Measurements from ENCODE around the gene BCL2. TPM values are rescaled to one million over a fixed set of nuclear protein-coding genes. Genes with fewer than 3 reads are reported as not detected.

Gene BCL2
- total and polyA plus RNA-seq, 9 of the 15 experiments (the other 6 are each of a cell fraction or from before 2014, with no cell fraction given): 0.10 to 1.1 (median 0.65) TPM

DNA sequence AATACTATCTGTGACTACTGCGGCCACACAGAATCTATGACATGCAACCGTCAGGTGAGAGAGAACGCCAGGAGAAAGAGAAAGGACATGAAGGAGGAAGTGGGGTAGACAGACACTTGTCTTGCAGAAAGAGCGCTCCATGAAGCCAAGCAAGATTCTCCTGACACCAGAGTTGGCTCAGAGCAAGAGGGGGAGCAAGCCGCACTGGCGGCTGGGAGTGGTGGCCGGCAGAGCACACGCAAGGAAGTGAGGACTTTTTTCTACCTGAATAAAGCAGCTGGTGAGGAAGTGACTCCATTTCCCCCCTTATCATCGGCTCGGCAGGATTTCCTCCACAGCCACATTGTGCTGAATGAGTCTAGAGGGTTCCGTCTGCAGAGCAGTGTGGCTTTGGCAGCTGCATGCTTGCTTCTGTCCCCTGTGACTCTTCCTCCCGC lies 181.6 kb downstream of the BCL2 start (continued):
- TF ChIP-seq, protein P1, sequence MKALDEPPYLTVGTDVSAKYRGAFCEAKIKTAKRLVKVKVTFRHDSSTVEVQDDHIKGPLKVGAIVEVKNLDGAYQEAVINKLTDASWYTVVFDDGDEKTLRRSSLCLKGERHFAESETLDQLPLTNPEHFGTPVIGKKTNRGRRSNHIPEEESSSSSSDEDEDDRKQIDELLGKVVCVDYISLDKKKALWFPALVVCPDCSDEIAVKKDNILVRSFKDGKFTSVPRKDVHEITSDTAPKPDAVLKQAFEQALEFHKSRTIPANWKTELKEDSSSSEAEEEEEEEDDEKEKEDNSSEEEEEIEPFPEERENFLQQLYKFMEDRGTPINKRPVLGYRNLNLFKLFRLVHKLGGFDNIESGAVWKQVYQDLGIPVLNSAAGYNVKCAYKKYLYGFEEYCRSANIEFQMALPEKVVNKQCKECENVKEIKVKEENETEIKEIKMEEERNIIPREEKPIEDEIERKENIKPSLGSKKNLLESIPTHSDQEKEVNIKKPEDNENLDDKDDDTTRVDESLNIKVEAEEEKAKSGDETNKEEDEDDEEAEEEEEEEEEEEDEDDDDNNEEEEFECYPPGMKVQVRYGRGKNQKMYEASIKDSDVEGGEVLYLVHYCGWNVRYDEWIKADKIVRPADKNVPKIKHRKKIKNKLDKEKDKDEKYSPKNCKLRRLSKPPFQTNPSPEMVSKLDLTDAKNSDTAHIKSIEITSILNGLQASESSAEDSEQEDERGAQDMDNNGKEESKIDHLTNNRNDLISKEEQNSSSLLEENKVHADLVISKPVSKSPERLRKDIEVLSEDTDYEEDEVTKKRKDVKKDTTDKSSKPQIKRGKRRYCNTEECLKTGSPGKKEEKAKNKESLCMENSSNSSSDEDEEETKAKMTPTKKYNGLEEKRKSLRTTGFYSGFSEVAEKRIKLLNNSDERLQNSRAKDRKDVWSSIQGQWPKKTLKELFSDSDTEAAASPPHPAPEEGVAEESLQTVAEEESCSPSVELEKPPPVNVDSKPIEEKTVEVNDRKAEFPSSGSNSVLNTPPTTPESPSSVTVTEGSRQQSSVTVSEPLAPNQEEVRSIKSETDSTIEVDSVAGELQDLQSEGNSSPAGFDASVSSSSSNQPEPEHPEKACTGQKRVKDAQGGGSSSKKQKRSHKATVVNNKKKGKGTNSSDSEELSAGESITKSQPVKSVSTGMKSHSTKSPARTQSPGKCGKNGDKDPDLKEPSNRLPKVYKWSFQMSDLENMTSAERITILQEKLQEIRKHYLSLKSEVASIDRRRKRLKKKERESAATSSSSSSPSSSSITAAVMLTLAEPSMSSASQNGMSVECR (CRISPR knock-in tag; IDR thresholded peaks at IDR 0.05): no peak
- TF ChIP-seq PRPF4 (IDR thresholded peaks at IDR 0.05; ENCODE audit: insufficient read depth, low read depth, low read length, poor library complexity, severe bottlenecking) (no peak), POU5F1 (IDR thresholded peaks at IDR 0.05; ENCODE audit: borderline replicate concordance, low read depth, low read length, partially characterized antibody) (no peak)

DNA sequence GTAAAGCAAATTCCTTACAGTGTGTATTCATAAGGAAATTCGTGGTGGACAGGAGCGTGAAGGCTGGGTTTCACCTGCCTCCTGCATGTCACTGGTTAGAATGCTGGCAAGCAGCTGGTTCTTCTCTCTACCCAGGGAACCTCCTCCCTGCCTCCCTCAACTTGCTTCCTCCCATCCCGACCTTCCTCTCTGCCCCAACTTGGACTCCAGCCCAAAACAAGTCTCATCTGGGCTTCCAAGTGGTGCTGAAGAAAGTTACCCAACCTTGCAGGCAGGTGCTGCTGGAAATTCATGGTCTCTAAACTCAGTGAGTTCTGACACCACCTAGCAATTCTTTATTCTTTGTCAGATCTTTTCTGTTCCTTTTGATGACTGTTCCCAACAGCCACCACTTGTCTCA lies 184.5 kb downstream of the BCL2 start:
- Histone ChIP-seq H4K20me1 (replicated peaks; ENCODE audit: control insufficient read depth, insufficient read depth, low read length) (no peaks in the 10 kb centered on the region), H3K4me3 (no peak overlapping the region), H3K27me3 (ENCODE audit: control insufficient read depth in 2 of 2, insufficient read depth in 2 of 2, low read length in 2 of 2) (peaks cover 0 to 17% of the 10 kb centered on the region in 2 experiments; a peak in 1 of 5 replicates), H3K9me1 (ENCODE audit: control insufficient read depth, insufficient read depth, low read length) (no peaks in the 10 kb centered on the region), H3K9ac (ENCODE audit: insufficient read depth in 1 of 2, low read depth in 2 of 2, low read length in 2 of 2) (no peak overlapping the region), H3K4me1 (replicated peaks in 1 of 2; ENCODE audit: control insufficient read depth in 2 of 2, insufficient read depth in 2 of 2, low read length in 2 of 2) (no peaks in the 10 kb centered on the region), H2AFZ (ENCODE audit: low read depth, low read length) (no peak overlapping the region), H3K9me3 (replicated peaks; ENCODE audit: control insufficient read depth, insufficient read depth, low read depth, low read length) (no peaks in the 10 kb centered on the region), H3K36me3 (ENCODE audit: control insufficient read depth, insufficient read depth, low read length) (no peaks in the 10 kb centered on the region), H3K79me2 (ENCODE audit: control insufficient read depth, insufficient read depth, low read length) (no peaks in the 10 kb centered on the region), H3K4me2 (ENCODE audit: insufficient read depth, low read length) (no peak overlapping the region), H3K27ac (ENCODE audit: extremely low read depth, low read depth, low read length) (no peak overlapping the region)
- BruUV-seq (replicated peaks): no TSS peak
- no peak for ATAC-seq
- ChIA-PET CTCF (ENCODE audit: low intra/inter-chr PET ratio) (no interaction called here), POLR2A (no interaction called here)
- no peak for TF ChIP-seq PHTF2 (CRISPR knock-in tag; IDR thresholded peaks at IDR 0.05)
- no peak for TF ChIP-seq ZNF507 (tag; conservative IDR thresholded peaks at IDR 0.05)
- TF ChIP-seq RBM14 (IDR thresholded peaks at IDR 0.05; ENCODE audit: borderline replicate concordance, insufficient read depth, low read depth, low read length): no peak
- TF ChIP-seq MXI1 (IDR thresholded peaks at IDR 0.05; ENCODE audit: low read depth, low read length): no peak
- TF ChIP-seq GATAD2B (IDR thresholded peaks at IDR 0.05; ENCODE audit: borderline replicate concordance): no peak
- TF ChIP-seq, protein P2, sequence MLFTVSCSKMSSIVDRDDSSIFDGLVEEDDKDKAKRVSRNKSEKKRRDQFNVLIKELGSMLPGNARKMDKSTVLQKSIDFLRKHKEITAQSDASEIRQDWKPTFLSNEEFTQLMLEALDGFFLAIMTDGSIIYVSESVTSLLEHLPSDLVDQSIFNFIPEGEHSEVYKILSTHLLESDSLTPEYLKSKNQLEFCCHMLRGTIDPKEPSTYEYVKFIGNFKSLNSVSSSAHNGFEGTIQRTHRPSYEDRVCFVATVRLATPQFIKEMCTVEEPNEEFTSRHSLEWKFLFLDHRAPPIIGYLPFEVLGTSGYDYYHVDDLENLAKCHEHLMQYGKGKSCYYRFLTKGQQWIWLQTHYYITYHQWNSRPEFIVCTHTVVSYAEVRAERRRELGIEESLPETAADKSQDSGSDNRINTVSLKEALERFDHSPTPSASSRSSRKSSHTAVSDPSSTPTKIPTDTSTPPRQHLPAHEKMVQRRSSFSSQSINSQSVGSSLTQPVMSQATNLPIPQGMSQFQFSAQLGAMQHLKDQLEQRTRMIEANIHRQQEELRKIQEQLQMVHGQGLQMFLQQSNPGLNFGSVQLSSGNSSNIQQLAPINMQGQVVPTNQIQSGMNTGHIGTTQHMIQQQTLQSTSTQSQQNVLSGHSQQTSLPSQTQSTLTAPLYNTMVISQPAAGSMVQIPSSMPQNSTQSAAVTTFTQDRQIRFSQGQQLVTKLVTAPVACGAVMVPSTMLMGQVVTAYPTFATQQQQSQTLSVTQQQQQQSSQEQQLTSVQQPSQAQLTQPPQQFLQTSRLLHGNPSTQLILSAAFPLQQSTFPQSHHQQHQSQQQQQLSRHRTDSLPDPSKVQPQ (CRISPR knock-in tag; IDR thresholded peaks at IDR 0.05; ENCODE audit: borderline replicate concordance): no peak
- WGBS (ENCODE audit: insufficient coverage, low coverage, missing lambda C conversion rate): 8% methylated on average over 3 of the region's 3 CpGs
- intact Hi-C loops (cut with micrococcal nuclease): loop anchor here (10.0 kb wide), 1 partner anchor 80 kb away; no protein-coding TSS in a partner anchor
- FAIRE-seq: no peak
- DNase-seq (ENCODE audit: extremely low read depth in 1 of 4, low spot score in 3 of 4): no peak
- in situ Hi-C loops (cut with MboI): loop anchor here (10.0 kb wide), 1 partner anchor 300 kb away; no protein-coding TSS in a partner anchor

Data from K562 (cell line).